Activated CD8-positive, alpha-beta memory T cell treated with anti-CD3 and anti-CD28 coated beads, Interleukin-2, amount 50 U/mL, for 1 hour (primary cell): Measurements from ENCODE around the gene LTA.

Experiments used
- DNase-seq: peaks from one replicate; pipeline ENCODE4 v3.0.0-alpha.2; 2020; ENCODE audit errors: extremely low read depth

LTA gene, protein sequence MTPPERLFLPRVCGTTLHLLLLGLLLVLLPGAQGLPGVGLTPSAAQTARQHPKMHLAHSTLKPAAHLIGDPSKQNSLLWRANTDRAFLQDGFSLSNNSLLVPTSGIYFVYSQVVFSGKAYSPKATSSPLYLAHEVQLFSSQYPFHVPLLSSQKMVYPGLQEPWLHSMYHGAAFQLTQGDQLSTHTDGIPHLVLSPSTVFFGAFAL

DNA sequence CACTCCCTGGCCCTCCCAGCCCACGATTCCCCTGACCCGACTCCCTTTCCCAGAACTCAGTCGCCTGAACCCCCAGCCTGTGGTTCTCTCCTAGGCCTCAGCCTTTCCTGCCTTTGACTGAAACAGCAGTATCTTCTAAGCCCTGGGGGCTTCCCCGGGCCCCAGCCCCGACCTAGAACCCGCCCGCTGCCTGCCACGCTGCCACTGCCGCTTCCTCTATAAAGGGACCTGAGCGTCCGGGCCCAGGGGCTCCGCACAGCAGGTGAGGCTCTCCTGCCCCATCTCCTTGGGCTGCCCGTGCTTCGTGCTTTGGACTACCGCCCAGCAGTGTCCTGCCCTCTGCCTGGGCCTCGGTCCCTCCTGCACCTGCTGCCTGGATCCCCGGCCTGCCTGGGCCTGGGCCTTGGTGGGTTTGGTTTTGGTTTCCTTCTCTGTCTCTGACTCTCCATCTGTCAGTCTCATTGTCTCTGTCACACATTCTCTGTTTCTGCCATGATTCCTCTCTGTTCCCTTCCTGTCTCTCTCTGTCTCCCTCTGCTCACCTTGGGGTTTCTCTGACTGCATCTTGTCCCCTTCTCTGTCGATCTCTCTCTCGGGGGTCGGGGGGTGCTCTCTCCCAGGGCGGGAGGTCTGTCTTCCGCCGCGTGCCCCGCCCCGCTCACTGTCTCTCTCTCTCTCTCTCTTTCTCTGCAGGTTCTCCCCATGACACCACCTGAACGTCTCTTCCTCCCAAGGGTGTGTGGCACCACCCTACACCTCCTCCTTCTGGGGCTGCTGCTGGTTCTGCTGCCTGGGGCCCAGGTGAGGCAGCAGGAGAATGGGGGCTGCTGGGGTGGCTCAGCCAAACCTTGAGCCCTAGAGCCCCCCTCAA is at the start of gene LTA:
TSS of gene LTA (plus strand) at position 249 of the 871 bp plus-strand sequence. CDS start at position 703, 454 bp downstream.
- DNase-seq = no peak

DNA sequence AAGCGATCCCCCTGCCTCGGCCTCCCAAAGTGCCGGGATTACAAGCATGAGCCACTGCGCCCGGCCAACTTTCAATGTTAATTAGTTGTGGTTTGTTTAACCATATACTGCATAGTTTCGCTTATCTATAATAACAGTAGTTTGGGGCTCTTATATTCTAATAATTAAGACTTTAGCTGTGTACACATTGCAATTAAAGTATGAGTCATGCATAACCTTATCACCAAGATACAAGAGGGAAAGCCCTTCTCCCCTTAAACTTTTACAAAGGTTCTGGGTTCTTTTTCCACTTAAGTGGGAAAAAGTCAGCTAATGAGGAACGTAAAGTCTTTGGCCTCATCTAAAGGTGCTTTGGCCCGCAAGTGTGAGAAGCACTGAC is 46.5 kb upstream of the LTA start:
- no peak for DNase-seq

DNA sequence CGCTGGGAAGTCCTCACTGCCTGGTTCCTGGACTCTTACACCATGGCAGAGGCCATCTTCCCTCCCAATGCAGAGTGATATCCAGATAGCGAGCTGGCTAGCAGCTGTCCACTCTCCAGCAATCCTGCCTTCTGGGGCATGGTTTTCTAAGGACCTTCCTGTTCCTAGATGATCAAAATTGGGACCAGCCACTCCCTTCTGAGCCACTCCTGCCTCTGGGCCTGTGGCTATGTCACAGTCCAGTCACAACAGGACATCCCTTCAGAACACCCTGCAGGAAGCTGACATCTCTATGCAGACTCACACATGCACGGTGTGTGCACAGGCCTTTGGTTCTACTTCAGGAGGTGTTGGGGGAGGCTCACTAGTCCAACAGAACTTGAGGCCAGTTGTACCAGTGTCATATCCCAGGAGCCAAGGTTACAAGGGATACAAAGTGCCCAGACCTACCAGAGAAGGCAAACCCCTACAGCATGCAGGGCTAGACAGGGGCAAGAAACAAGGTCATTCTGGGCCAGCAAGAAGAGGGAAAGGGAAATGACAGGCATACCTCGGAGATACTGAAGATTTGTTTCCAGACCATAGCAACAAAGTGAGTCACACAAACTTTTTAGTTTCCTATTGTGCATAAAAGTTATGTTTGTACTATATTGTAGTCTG is 46.0 kb upstream of the LTA start:
- no peak for DNase-seq

DNA sequence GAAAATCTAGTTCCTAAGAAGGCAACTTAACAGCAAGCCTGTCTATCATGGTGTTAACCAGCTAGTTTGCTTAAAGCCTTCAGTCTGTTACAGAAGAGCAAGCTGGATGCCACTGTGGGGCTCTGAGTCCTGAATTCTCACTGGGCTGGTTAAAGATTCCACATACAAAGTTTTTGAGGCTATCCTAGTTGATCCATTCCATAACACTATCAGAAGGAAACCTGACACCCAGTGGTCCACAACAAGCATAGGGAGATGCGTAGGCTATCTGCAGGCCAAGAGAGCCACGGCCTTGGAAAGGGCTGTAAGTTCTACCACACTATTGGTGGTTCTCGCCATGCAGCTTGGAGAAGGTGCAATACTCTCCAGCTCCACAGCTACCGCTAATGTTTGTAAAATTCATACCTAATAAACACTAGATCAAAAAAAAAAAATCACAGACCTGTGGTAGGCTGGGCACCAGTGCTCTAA is 43.7 kb upstream of the LTA start:
- no peak for DNase-seq

GRCh38 chr6:31528821-31529328 is 43.2 kb upstream of the LTA start, which contains the start of gene MCCD1:
Gene MCCD1, plus strand, starts transcription at chr6:31528962. Its CDS starts 53 bp downstream, at chr6:31529015.
- DNase-seq = no peak

GRCh38 chr6:31529329-31530150 is 42.5 kb upstream of the LTA start:
- no peak for DNase-seq

- no peak for DNase-seq
Measured at GRCh38 chr6:31530659-31531058, 41.4 kb upstream of the LTA start.

GRCh38 chr6:31531162-31531561 is 40.9 kb upstream of the LTA start:
- no peak for DNase-seq

- DNase-seq = no peak
Measured at GRCh38 chr6:31531771-31532643, 40.1 kb upstream of the LTA start.

DNA sequence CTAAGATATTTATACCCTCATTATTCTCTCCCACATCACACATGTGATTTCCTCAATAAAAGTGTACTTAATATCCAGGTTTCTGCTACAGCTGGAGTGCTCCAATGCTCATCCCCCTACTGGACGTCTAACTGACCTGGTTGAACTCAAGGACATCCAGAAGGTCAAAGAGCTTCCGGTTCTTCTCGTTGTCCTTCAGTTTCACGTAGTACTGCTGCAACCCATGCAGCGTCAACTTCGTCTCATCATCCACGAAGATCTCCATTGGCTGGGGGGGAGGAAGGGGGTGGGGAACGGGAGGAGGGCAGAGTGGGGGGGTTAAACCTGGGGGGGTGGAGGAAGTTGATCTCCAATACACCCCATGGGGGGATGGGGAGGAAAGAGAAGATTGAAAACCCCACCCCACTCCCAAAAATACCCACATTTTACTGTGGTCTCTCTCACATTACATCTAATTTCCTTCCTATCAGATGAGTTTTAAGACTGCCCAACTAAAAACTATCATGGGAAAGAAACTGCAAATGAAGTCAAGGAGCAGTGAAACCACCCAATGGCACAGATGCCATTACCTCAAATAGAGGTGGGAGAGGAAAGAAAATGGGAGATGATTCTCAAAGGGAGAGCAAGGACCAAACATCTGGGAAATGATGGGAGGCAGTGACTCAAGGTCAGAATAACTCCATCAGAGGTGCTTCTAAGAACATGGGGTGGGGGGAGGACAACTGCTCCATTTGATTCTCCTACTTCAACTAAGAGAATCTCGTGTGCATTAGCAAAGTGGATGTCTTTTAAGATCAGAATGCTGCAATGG is 39.2 kb upstream of the LTA start:
- no peak for DNase-seq

GRCh38 chr6:31533455-31533841 is 38.6 kb upstream of the LTA start:
- DNase-seq = no peak

GRCh38 chr6:31534011-31534410 is 38.1 kb upstream of the LTA start:
- no peak for DNase-seq

DNA sequence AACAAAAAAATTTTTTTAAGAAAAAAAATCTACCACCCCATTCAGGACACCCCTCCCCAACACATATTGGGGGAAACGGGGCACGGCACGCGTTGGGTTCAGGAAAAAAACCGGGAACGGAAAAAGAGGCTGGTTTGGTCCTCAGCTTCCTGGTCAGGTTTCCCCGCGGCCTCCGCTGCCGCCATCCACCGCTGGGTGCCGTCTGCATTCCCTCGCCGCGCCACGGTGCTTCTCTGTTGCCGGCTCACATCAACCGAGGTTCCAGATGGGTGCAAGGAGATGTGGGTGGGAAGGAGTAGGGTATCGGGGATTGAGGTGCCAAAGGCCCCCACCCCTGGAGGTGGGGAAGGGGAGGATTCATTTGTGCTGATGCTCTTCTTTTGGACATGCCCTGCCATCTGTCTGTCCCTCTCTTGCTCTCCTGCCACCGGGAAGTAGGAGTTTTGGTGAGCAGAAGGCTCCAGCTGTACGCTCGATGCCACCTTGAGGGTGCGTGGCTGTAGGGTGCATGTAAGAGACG is 37.5 kb upstream of the LTA start:
- no peak for DNase-seq

DNA sequence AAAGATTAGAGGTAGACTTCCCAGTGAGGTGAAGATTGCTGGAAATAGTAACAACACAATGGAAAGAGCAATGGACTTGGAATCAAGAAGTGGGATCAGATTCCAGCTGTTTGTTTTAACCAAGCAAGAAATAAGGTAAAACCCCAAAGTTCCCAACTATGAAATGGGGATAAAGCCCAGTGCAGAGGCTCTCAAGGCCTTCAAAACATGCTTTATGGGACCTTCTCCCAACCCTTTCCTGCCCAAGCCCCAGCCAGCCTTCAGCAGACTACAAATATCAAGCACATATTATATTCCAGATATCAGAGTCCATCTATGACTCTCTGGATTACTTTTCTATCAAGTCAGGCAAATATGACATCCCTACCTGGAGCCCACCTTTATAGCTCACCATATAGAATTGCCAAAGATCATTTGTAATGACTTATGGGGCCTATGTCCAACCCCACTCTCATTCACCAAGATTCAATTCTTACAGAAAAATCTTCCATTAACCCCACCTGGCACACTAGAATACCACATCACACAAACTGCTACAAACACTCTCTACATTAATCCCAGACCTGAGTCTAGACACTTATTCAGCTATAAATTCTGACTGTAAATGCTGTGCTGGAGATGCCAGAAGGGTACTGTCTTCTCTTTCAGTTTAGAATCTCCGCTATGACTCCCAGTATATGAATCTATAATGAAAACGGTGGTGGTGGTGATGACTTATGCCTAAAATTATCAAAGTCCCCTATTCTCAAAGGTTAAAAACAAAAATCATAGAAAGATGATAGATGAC is 36.4 kb upstream of the LTA start:
- DNase-seq = no peak

DNA sequence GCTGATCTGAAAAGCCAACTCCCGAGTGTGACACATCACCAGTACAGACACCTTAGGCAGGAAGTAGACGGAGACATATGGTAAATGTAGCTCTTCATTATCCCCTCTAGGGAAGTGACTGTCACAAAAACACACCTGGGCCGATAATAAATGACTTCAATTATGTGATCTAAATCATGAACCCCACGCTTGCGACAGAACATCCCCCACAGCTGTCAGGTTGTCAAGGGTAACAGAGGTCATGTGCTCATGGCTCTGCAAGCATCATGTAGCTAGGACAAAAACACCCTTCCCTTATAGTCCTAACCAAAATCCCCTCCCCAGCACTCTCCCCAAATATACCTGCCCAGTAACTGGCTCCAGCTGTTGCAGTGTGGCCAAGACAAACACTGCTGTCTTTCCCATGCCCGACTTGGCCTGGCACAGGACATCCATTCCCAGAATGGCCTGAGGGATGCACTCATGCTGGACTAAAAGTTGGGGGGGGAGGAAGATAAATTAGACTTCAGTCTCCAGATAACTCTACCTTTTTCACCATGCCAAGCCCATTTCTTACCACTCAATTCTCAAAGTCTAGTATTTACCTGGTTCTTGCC is 33.2 kb upstream of the LTA start:
- DNase-seq = no peak

DNA sequence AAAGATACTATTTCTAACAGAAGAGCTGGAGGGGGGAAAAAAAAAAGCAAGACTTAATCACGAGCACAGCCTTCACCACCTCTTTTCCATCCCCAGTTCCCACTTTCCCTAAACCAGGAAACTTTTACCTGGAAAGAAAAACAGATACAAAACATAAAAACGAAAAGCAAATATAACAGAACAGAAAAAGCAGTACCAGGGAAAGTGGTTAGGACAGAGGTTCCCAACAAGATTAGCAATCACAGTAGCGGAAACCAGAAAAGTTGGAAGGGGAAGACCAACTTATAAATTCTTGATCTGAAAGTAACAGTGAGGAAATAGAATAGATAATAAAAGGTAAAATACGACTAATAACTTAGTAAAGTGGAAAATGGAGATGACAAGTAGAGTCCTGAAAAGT is 31.4 kb upstream of the LTA start:
- DNase-seq = no peak

- DNase-seq = peak; percentile 48
Measured at GRCh38 chr6:31541059-31541657, 30.9 kb upstream of the LTA start.
